Keratinocyte (primary cell): ENCODE measurements around the gene TOP2A. TPM values are rescaled to one million over a fixed set of nuclear protein-coding genes. Genes with fewer than 3 reads are reported as not detected.

Experiments
- DNase-seq: peaks from one replicate; pipeline ENCODE4 v3.0.0-alpha.2; 2011; ENCODE audit warnings: low read depth, missing footprints, low spot score
- FAIRE-seq: peaks from 2 replicates; lab custom pipeline; 2011; peaks lifted over from hg19 to GRCh38; lab: Jason Lieb, UNC
- H2AFZ ChIP-seq: 2 replicates; pipeline ENCODE4 v1.6.0; 2012; ENCODE audit warnings: low read length, control low read depth, inconsistent platforms; ENCODE audit not compliant: control insufficient read depth
- H3K27ac ChIP-seq: 2 replicates; pipeline ENCODE4 v1.5.1; 2011; ENCODE audit warnings: low read length; ENCODE audit not compliant: control insufficient read depth, insufficient read depth
- H3K27me3 ChIP-seq: 3 replicates; pipeline ENCODE4 v1.6.0; 2011; ENCODE audit warnings: low read length; ENCODE audit not compliant: control insufficient read depth, insufficient read depth; ENCODE audit errors: extremely low read depth
- H3K36me3 ChIP-seq, 2 experiments: 2 replicates in 1 of 2; 3 replicates in 1 of 2; pipeline ENCODE4 v1.5.1; 2011; ENCODE audit warnings: low read length in 2 of 2, mild to moderate bottlenecking in 1 of 2; ENCODE audit not compliant: control insufficient read depth in 2 of 2, insufficient read depth in 2 of 2; ENCODE audit errors: extremely low read depth in 1 of 2
- H3K4me1 ChIP-seq: 3 replicates; pipeline ENCODE4 v1.5.1; 2011; ENCODE audit warnings: low read length; ENCODE audit not compliant: control insufficient read depth, insufficient read depth; ENCODE audit errors: extremely low read depth
- H3K4me2 ChIP-seq: 3 replicates; pipeline ENCODE4 v1.6.0; 2011; ENCODE audit warnings: low read depth, low read length; ENCODE audit not compliant: control insufficient read depth, insufficient read depth; ENCODE audit errors: extremely low read depth
- H3K4me3 ChIP-seq, 3 experiments: fragments of 200-600 bp in 1 of 3; sonication (generic) in 1 of 3; 2 replicates in 2 of 3; 3 replicates in 1 of 3; pipeline ENCODE4 v1.5.1; 2011 to 2016; ENCODE audit warnings: low read length in 3 of 3, mild to moderate bottlenecking in 3 of 3, control low read depth in 2 of 3, inconsistent platforms in 1 of 3, low read depth in 1 of 3, mixed read lengths in 1 of 3, mixed run types in 1 of 3, moderate library complexity in 1 of 3; ENCODE audit not compliant: control insufficient read depth in 2 of 3, insufficient read depth in 2 of 3; ENCODE audit errors: extremely low read depth in 1 of 3
- H3K79me2 ChIP-seq: 2 replicates; pipeline ENCODE4 v1.6.0; 2012; ENCODE audit warnings: low read length; ENCODE audit not compliant: control insufficient read depth, insufficient read depth
- H3K9ac ChIP-seq: 3 replicates; pipeline ENCODE4 v1.6.0; 2011; ENCODE audit warnings: low read length; ENCODE audit not compliant: control insufficient read depth, insufficient read depth; ENCODE audit errors: extremely low read depth
- H3K9me1 ChIP-seq: 3 replicates; pipeline ENCODE4 v1.6.0; 2011; ENCODE audit warnings: low read length; ENCODE audit not compliant: control insufficient read depth, insufficient read depth; ENCODE audit errors: extremely low read depth
- H3K9me3 ChIP-seq: 2 replicates; pipeline ENCODE4 v1.5.1; 2012; ENCODE audit warnings: low read depth, low read length; ENCODE audit not compliant: control insufficient read depth
- H4K20me1 ChIP-seq: 3 replicates; pipeline ENCODE4 v1.6.0; 2011; ENCODE audit warnings: low read length; ENCODE audit not compliant: control insufficient read depth, insufficient read depth; ENCODE audit errors: extremely low read depth
- EZH2 ChIP-seq: IDR thresholded peaks from one replicate; pipeline ENCODE4 v1.6.1; 2012; ENCODE audit warnings: inconsistent platforms, mild to moderate bottlenecking, low read length, moderate library complexity
- dilution Hi-C: fragments of 300-500 bp; cut with MboI; formaldehyde crosslinking; loops from one replicate; pipeline ENCODE4 v1.7.0; 2020; ENCODE audit warnings: low sequenced_read_pairs; ENCODE audit not compliant: extremely low pct_ligation_motif_present
- polyA plus RNA-seq, 5 experiments: library from polyadenylated mRNA; depleted of rRNA in 3 of 5; stranded (reverse) in 3 of 5; stranded (forward) in 1 of 5; unstranded in 1 of 5; fragments of >200 nt; gene quantifications; 1 replicate in 1 of 5; 2 replicates in 3 of 5; 3 replicates in 1 of 5; pipeline versions ENCODE4 v1.2.1 to v1.2.3, GENCODE V29; 2011 to 2012; ENCODE audit warnings: missing spikeins in 2 of 5, low read depth in 1 of 5, low replicate concordance in 1 of 5
- TF ChIP-seq, protein P1 (sequence below), 3 experiments: IDR thresholded peaks in 1 of 3; conservative IDR thresholded peaks in 1 of 3; optimal IDR thresholded peaks in 1 of 3; 2 replicates in 2 of 3; 3 replicates in 1 of 3; pipeline versions ENCODE3 to v1.5.1; 2011; ENCODE audit warnings: low read length in 3 of 3, mild to moderate bottlenecking in 3 of 3, moderate library complexity in 2 of 3, control low read depth in 1 of 3, inconsistent platforms in 1 of 3; ENCODE audit not compliant: insufficient read depth in 2 of 3; ENCODE audit errors: extremely low read depth in 1 of 3

Gene TOP2A
- polyA plus RNA-seq, 1 donor (not counting 4 experiments of a cell fraction or from before 2014, with no cell fraction given), result 45.0 TPM

GRCh38 chr17:40356990-40357881 lies 60.5 kb downstream of the TOP2A start:
- H3K4me2 ChIP-seq, result no peak overlapping the region
- H2AFZ ChIP-seq, result no peak overlapping the region
- H4K20me1 ChIP-seq, result no peaks in the 10 kb centered on the region
- H3K9ac ChIP-seq, result no peak overlapping the region
- H3K9me1 ChIP-seq, result no peaks in the 10 kb centered on the region
- no peak overlapping the region for H3K27ac ChIP-seq
- no peaks in the 10 kb centered on the region for H3K79me2 ChIP-seq
- no peaks in the 10 kb centered on the region for H3K27me3 ChIP-seq
- DNase-seq (no peak), FAIRE-seq (no peak)
- H3K36me3 ChIP-seq, result peaks cover 6 to 13% of the 10 kb centered on the region in 2 experiments
- no peaks in the 10 kb centered on the region for H3K9me3 ChIP-seq
- H3K4me3 ChIP-seq, result no peak overlapping the region
- dilution Hi-C loops, result no loop called here
- TF ChIP-seq, protein P1, sequence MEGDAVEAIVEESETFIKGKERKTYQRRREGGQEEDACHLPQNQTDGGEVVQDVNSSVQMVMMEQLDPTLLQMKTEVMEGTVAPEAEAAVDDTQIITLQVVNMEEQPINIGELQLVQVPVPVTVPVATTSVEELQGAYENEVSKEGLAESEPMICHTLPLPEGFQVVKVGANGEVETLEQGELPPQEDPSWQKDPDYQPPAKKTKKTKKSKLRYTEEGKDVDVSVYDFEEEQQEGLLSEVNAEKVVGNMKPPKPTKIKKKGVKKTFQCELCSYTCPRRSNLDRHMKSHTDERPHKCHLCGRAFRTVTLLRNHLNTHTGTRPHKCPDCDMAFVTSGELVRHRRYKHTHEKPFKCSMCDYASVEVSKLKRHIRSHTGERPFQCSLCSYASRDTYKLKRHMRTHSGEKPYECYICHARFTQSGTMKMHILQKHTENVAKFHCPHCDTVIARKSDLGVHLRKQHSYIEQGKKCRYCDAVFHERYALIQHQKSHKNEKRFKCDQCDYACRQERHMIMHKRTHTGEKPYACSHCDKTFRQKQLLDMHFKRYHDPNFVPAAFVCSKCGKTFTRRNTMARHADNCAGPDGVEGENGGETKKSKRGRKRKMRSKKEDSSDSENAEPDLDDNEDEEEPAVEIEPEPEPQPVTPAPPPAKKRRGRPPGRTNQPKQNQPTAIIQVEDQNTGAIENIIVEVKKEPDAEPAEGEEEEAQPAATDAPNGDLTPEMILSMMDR (optimal IDR thresholded peaks at IDR 0.05 in 1 of 3, IDR thresholded peaks at IDR 0.05 in 1 of 3, conservative IDR thresholded peaks at IDR 0.05 in 1 of 3; ENCODE audit: extremely low read depth in 1 of 3, insufficient read depth in 2 of 3, low read length in 3 of 3), result no peak
- TF ChIP-seq EZH2, result no peak
- peaks cover 3% of the 10 kb centered on the region for H3K4me1 ChIP-seq

DNA sequence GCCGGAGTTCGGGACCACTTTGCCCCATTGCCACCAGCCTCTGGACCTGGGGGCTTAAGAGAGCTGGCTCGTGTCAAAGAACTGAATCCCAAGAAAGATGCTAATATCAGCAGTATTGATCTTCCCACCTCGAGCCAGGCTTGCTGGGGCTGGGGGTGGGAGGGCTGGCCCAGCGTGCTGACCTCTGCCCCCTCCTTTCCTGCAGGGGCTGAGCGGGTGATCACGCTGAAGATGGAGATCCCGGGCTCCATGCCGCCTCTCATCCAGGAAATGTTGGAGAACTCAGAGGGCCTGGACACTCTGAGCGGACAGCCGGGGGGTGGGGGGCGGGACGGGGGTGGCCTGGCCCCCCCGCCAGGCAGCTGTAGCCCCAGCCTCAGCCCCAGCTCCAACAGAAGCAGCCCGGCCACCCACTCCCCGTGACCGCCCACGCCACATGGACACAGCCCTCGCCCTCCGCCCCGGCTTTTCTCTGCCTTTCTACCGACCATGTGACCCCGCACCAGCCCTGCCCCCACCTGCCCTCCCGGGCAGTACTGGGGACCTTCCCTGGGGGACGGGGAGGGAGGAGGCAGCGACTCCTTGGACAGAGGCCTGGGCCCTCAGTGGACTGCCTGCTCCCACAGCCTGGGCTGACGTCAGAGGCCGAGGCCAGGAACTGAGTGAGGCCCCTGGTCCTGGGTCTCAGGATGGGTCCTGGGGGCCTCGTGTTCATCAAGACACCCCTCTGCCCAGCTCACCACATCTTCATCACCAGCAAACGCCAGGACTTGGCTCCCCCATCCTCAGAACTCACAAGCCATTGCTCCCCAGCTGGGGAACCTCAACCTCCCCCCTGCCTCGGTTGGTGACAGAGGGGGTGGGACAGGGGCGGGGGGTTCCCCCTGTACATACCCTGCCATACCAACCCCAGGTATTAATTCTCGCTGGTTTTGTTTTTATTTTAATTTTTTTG lies 61.6 kb downstream of the TOP2A start:
- Histone ChIP-seq H3K79me2 (no peaks in the 10 kb centered on the region), H3K9ac (no peak overlapping the region), H3K4me2 (no peak overlapping the region), H3K27me3 (no peaks in the 10 kb centered on the region), H3K4me3 (no peak overlapping the region), H3K27ac (no peak overlapping the region), H3K9me3 (no peaks in the 10 kb centered on the region), H3K9me1 (no peaks in the 10 kb centered on the region), H4K20me1 (no peaks in the 10 kb centered on the region), H3K36me3 (peaks cover 14 to 15% of the 10 kb centered on the region in 2 experiments), H3K4me1 (peaks cover 3% of the 10 kb centered on the region), H2AFZ (no peak overlapping the region)
- FAIRE-seq (no peak), DNase-seq (no peak)
- no peak for TF ChIP-seq EZH2
- TF ChIP-seq, protein P1 (optimal IDR thresholded peaks at IDR 0.05 in 1 of 3, IDR thresholded peaks at IDR 0.05 in 1 of 3, conservative IDR thresholded peaks at IDR 0.05 in 1 of 3; ENCODE audit: extremely low read depth in 1 of 3, insufficient read depth in 2 of 3, low read length in 3 of 3), result no peak
- dilution Hi-C loops, result no loop called here
